Prostate gland (tissue), 2 donors: ENCODE results near the gene NDUFS5.

ENCODE experiments used
- POLR2AphosphoS5 ChIP-seq: sonication (generic); formaldehyde crosslinking; IDR thresholded peaks from one replicate; pipeline ENCODE4 v1.6.1; 2017; ENCODE audit warnings: antibody characterized with exemption
- TF ChIP-seq, protein P1 (sequence below), 4 experiments: fragments of 200-600 bp in 2 of 4; fragments of 450-650 bp in 2 of 4; sonication (generic) in 2 of 4; IDR thresholded peaks; 1 replicate in 3 of 4; 2 replicates in 1 of 4; pipeline ENCODE4 v1.5.1; 2016 to 2019; ENCODE audit warnings: antibody characterized with exemption in 4 of 4, mild to moderate bottlenecking in 2 of 4, moderate library complexity in 2 of 4

DNA sequence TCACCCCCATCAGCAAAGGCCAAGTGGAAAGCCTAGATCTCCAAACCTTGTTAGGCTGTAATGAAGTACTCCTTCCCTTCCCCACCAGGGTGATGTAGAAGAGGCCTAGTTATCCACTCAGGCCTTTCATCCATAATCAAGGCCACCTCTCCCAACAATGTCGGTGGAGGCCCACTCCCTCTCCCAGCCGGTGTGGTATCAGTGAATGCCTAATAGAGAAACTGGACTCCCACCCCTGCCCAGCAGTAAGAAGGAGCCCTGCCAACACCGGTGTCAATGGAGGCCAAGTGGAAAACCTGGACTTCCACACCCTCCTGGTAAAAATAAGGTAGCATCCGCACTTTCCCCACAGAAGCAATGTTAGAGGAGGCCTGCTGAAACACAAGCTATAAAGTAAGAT is 23.9 kb downstream of the NDUFS5 start:
- TF ChIP-seq, protein P1, sequence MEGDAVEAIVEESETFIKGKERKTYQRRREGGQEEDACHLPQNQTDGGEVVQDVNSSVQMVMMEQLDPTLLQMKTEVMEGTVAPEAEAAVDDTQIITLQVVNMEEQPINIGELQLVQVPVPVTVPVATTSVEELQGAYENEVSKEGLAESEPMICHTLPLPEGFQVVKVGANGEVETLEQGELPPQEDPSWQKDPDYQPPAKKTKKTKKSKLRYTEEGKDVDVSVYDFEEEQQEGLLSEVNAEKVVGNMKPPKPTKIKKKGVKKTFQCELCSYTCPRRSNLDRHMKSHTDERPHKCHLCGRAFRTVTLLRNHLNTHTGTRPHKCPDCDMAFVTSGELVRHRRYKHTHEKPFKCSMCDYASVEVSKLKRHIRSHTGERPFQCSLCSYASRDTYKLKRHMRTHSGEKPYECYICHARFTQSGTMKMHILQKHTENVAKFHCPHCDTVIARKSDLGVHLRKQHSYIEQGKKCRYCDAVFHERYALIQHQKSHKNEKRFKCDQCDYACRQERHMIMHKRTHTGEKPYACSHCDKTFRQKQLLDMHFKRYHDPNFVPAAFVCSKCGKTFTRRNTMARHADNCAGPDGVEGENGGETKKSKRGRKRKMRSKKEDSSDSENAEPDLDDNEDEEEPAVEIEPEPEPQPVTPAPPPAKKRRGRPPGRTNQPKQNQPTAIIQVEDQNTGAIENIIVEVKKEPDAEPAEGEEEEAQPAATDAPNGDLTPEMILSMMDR (IDR thresholded peaks at IDR 0.05) = no peak
- no peak for TF ChIP-seq POLR2AphosphoS5
